ENCODE data around the gene GGT5.
"Not testable (repeated sequence)": the region's sequence is repeated elsewhere in the genome, so short reads cannot be mapped to it uniquely, and the experiment has no call there.

- TF ChIP-seq CTCF, POLR2A (IDR thresholded peaks at IDR 0.05): not testable (repeated sequence)
Observed at GRCh38 chr22:24263479-24263878, 18.6 kb upstream of the GGT5 start.
